ENCODE data around the gene MESP1.

Gene MESP1

DNA sequence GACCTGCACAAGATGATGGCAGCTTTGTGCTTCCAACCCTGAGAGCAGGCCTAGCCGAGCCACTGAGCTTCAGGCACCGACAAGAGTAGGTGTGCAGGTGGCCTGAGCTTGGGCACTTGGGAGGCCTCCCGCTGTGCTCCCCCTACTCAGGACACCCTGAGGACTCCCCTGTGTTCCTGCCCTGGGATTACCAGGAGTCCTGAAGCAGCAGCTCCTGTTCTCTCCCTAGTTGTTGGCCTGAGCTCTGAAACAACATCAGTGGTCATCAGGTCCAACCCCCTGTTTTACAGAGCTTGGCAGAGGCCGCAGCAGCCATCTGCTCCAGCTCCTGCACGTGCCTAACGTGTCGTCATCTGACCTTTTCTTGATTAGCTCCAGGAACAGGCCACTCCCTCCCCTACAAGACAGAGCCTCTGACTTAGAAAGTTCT, 17.0 kb upstream of the MESP1 start:
- H3K27ac ChIP-seq (ENCODE audit: low read depth, low read length), result no peak overlapping the region
- H3K4me3 ChIP-seq (ENCODE audit: low read depth, low read length), result no peak overlapping the region
- no peaks in the 10 kb centered on the region for H3K27me3 ChIP-seq (ENCODE audit: insufficient read depth, low read length)
- H3K4me1 ChIP-seq (ENCODE audit: control insufficient read depth, insufficient read depth, low read length, unreplicated experiment), result peaks cover 24% of the 10 kb centered on the region
- peaks cover 5% of the 10 kb centered on the region; the same call in 1 of the 2 replicates for H3K36me3 ChIP-seq (ENCODE audit: insufficient read depth, low read length)
- no peaks in the 10 kb centered on the region for H3K79me2 ChIP-seq (ENCODE audit: control insufficient read depth, insufficient read depth, low read length, unreplicated experiment)
- H2AFZ ChIP-seq (ENCODE audit: low read length, unreplicated experiment), result no peak overlapping the region

DNA sequence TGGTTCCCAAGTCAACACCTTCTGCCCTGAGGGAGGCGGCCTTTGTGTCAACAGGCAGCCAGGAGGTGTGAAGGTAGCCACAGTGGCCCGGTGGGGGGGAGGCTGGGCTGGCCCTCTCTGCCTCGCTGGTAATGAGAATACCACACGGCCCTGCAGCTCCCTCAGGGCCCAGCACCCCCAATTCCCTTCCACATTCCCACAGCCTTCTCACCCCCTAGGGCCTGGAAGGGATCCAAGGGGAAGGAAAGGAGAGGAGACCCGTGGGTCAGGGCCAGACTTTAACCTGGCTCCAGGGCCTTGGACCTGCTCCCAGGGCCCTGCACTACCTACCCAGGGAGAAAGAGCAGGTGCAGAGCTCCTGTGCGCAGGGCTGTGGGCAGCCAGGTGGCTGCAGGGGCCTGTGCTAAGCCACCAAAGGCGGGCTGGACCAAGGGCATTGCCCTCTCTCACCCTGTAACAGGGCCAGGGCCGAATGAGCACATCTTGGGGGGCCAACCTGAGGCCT, 16.4 kb upstream of the MESP1 start:
- no peak overlapping the region for H2AFZ ChIP-seq (ENCODE audit: low read length, unreplicated experiment)

DNA sequence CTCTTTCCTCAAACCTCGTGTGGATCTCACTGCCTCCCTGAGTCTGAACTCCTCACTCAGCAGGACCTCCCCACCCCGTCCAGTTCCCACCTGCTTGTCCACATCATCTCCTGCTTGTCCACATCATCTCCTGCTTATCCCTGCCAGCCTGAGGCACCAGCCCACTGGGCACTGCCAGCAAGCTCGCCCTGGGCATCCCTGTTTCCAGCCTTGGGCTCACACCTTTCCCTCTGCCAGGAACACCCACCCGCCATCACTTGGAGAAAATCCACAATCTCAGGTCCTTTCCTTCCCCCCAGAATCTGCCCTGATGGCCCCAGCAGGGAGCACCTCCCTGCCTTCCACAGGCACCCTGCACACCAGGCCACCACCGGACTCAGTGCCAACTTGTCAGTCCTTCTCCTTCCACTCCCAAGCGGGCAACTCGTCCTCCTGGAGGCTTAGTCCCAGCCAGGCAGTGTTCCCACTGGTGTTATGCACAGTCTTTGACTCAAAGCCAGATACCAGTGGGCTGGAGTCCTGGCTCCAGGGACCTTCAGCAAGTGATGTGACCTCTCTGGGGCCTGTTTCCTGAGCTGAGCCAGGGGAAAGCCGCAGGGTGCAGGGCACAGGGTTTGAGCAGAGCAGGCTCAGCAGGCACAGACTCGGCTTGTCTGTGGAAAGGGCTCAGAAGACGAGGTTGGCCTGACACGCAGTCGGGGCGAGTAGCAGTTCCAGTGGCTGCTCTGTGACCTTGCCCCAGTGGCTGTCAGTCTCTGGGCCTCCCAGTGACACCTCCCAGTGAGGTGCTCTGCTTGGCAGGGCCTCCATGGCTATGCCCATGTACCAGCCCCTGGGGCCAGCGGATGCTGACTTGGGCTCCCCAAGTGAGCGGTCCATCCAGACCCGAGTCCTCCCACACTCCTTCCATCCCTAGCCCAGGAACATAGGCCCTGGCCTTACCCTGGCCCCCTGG, 15.6 kb upstream of the MESP1 start:
- Histone ChIP-seq H3K4me3 (ENCODE audit: low read depth, low read length) (no peak overlapping the region), H3K27me3 (ENCODE audit: insufficient read depth, low read length) (no peaks in the 10 kb centered on the region), H3K79me2 (ENCODE audit: control insufficient read depth, insufficient read depth, low read length, unreplicated experiment) (no peaks in the 10 kb centered on the region), H3K4me1 (ENCODE audit: control insufficient read depth, insufficient read depth, low read length, unreplicated experiment) (peaks cover 14% of the 10 kb centered on the region), H3K36me3 (ENCODE audit: insufficient read depth, low read length) (peaks cover 5% of the 10 kb centered on the region; the same call in 1 of the 2 replicates), H3K27ac (ENCODE audit: low read depth, low read length) (no peak overlapping the region), H2AFZ (ENCODE audit: low read length, unreplicated experiment) (no peak overlapping the region)

More for the DNA sequence above, 16.4 kb upstream of the MESP1 start:
- peaks cover 18% of the 10 kb centered on the region for H3K4me1 ChIP-seq (ENCODE audit: control insufficient read depth, insufficient read depth, low read length, unreplicated experiment)
- H3K27me3 ChIP-seq (ENCODE audit: insufficient read depth, low read length), result no peaks in the 10 kb centered on the region
- peaks cover 5% of the 10 kb centered on the region; the same call in 1 of the 2 replicates for H3K36me3 ChIP-seq (ENCODE audit: insufficient read depth, low read length)
- H3K4me3 ChIP-seq (ENCODE audit: low read depth, low read length), result no peak overlapping the region
- H3K27ac ChIP-seq (ENCODE audit: low read depth, low read length), result no peak overlapping the region
- no peaks in the 10 kb centered on the region for H3K79me2 ChIP-seq (ENCODE audit: control insufficient read depth, insufficient read depth, low read length, unreplicated experiment)

DNA sequence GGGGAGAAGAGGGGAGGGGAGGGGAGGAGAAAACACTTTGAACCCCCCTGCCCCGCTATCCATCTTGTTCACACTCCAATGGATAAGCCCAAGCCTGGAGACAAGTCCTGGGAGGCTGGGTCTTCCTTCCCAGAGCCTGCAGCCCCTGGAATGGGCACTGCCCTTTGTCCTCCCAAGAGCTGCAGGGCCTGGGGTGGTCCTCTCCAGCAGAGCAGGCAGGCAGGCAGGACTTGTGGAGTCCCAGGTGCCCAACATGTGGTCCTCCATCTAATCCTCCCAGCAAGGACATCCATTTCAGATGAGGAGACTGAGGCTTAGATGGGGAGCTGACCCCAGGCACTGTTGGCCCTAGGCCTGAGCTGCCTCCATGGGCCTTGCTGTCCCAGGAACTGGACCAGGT, 14.6 kb upstream of the MESP1 start:
- Histone ChIP-seq H2AFZ (ENCODE audit: low read length, unreplicated experiment) (no peak overlapping the region), H3K27me3 (ENCODE audit: insufficient read depth, low read length) (no peaks in the 10 kb centered on the region), H3K36me3 (ENCODE audit: insufficient read depth, low read length) (peaks cover 5% of the 10 kb centered on the region; the same call in 1 of the 2 replicates), H3K79me2 (ENCODE audit: control insufficient read depth, insufficient read depth, low read length, unreplicated experiment) (no peaks in the 10 kb centered on the region), H3K4me3 (ENCODE audit: low read depth, low read length) (no peak overlapping the region), H3K4me1 (ENCODE audit: control insufficient read depth, insufficient read depth, low read length, unreplicated experiment) (peaks cover 11% of the 10 kb centered on the region), H3K27ac (ENCODE audit: low read depth, low read length) (no peak overlapping the region)

DNA sequence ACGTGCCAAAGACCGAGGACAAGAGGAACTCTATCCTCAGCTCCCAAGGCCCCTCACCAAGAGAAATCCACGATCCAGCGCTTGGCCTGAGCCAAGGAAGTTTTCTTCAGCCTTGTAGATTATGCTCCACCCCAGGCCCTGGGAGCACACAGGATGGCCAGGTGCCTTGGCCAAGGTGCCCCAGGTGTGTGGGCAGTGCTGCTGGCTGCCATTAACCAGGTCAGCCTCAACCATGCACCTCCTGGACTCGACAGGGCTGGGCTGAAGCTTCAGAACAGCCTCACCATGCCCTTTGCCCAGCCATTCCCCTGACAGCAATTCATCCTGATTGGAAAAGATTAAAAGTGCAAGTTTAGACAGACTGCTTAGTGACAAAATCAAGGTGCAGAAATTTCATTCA, 10.9 kb upstream of the MESP1 start:
- Histone ChIP-seq H3K27ac (ENCODE audit: low read depth, low read length) (no peak overlapping the region), H3K4me3 (ENCODE audit: low read depth, low read length) (no peak overlapping the region), H3K36me3 (ENCODE audit: insufficient read depth, low read length) (peaks cover 5% of the 10 kb centered on the region; the same call in 1 of the 2 replicates), H3K27me3 (ENCODE audit: insufficient read depth, low read length) (no peaks in the 10 kb centered on the region), H2AFZ (ENCODE audit: low read length, unreplicated experiment) (no peak overlapping the region), H3K4me1 (ENCODE audit: control insufficient read depth, insufficient read depth, low read length, unreplicated experiment) (no peaks in the 10 kb centered on the region), H3K79me2 (ENCODE audit: control insufficient read depth, insufficient read depth, low read length, unreplicated experiment) (no peaks in the 10 kb centered on the region)

DNA sequence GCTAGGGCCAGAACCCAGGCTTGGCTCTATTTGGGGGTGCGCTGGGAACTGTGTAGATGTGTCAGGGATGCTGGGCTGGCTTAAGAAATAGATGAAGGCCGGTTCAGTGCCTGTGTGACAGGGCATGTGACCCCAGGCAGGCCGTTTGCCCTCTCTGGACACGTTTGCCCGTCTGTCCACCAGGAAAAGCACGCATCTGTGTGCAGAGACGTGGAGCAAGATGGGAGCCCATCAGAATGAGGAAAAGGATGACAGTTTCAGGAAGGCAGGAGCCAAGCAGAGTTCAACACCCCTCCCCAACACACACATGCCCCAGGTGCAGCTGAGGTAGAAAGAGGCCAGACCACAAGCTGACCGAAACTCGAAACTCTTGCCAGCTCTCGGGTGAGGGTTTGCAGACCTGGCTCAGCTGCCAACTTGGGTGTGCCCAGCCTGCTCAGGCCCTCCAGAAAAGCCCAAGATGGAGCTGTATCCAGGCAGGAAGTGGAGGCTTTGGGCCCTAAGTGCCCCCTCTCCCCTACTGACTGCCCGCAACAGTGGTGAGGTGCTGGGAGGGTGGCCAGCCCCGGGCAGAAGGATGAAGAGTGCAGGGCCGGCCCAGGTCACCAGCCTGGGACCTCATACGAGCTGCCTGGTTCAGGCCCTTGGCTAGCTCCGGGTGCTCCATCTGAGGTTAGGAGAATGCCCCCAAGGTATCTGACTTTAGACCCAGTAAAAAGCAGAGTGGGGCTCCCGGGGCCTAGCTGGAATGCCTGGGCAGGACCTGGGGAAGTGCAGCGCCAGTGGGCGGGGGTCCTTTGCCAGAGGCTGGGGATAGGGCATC, 10.2 kb upstream of the MESP1 start:
- no peaks in the 10 kb centered on the region for H3K79me2 ChIP-seq (ENCODE audit: control insufficient read depth, insufficient read depth, low read length, unreplicated experiment)
- H2AFZ ChIP-seq (ENCODE audit: low read length, unreplicated experiment), result no peak overlapping the region
- H3K27me3 ChIP-seq (ENCODE audit: insufficient read depth, low read length), result no peaks in the 10 kb centered on the region
- no peak overlapping the region for H3K4me3 ChIP-seq (ENCODE audit: low read depth, low read length)
- no peaks in the 10 kb centered on the region for H3K4me1 ChIP-seq (ENCODE audit: control insufficient read depth, insufficient read depth, low read length, unreplicated experiment)
- no peak overlapping the region for H3K27ac ChIP-seq (ENCODE audit: low read depth, low read length)
- H3K36me3 ChIP-seq (ENCODE audit: insufficient read depth, low read length), result peaks cover 5% of the 10 kb centered on the region; the same call in 1 of the 2 replicates

DNA sequence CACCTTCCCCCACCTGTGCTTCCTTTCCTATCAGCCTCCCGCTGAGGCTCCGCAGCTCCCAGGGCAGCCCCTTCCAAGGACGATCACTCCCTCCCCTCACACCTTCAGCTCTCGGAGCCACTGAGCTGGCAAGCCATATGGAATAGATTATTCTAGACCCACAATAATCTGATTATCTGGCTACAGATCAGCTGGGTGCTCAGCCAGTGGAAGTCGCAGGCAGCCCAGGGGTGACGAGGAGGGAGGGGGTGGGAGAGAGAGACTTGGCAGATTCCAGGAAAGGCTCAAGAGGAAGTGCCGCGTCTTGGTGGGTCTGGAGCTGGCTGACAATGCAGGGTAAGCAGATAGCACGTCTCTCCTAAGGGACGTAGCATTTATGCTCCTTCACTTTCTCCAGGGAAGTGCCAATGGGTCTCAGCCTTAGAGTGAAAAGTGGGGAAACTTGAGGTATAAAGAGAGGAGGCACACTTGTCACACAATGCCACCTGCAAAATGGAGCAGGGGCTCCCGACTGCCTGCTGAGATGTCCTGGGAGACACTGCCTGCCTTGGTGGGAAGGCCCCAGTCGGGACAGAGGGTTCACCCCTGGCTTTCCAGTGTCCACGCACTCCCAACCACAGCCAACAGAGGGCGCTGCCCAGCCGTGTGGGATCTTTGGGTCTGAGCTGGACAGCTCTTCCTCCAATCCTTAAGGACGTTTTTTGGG, 9.4 kb upstream of the MESP1 start:
- Histone ChIP-seq H3K4me1 (ENCODE audit: control insufficient read depth, insufficient read depth, low read length, unreplicated experiment) (no peaks in the 10 kb centered on the region), H3K79me2 (ENCODE audit: control insufficient read depth, insufficient read depth, low read length, unreplicated experiment) (no peaks in the 10 kb centered on the region), H3K36me3 (ENCODE audit: insufficient read depth, low read length) (peaks cover 5% of the 10 kb centered on the region; the same call in 1 of the 2 replicates), H2AFZ (ENCODE audit: low read length, unreplicated experiment) (no peak overlapping the region), H3K27me3 (ENCODE audit: insufficient read depth, low read length) (no peaks in the 10 kb centered on the region), H3K4me3 (ENCODE audit: low read depth, low read length) (no peak overlapping the region), H3K27ac (ENCODE audit: low read depth, low read length) (no peak overlapping the region)

DNA sequence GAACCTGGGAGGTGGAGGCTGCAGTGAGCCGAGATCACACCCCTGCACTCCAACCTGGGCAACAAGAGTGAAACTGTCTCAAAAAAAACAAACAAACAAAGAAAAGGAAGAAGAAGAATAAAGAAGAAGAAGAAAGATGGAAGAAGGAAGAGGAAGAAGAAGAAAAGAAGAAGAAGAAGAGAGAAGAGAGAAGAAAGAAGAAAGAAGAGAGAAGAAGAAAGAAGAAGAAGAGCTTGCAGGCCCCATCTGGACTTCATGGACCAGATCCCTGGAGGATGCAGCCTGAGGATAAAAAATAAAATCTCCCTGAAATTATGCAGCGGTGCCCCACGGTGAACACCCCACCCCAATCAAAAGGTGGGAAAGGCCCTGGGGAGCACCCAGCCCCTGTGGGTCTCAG, 8.8 kb upstream of the MESP1 start:
- H3K79me2 ChIP-seq (ENCODE audit: control insufficient read depth, insufficient read depth, low read length, unreplicated experiment), result no peaks in the 10 kb centered on the region
- no peak overlapping the region for H2AFZ ChIP-seq (ENCODE audit: low read length, unreplicated experiment)

DNA sequence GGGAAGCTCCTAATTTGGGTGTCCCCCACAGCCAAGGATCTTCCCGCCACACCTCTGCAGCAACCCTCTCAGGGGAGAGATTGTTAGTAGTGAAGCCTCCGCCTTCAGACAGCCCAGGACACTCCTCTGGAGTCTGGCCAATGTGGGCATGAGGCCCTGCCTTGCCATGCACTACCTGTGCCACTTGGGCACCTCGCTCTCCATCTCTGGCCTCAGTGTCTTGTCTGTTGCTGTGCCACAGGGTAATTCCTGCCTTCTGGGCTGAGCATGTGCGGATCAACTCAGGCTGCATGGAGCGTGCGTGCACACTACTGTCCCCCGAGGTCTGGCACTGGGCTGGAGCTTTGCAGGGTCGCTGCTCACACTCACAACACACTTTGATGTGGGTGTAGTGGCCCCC, 7.9 kb upstream of the MESP1 start:
- Histone ChIP-seq H3K4me3 (ENCODE audit: low read depth, low read length) (no peak overlapping the region), H3K79me2 (ENCODE audit: control insufficient read depth, insufficient read depth, low read length, unreplicated experiment) (no peaks in the 10 kb centered on the region), H3K4me1 (ENCODE audit: control insufficient read depth, insufficient read depth, low read length, unreplicated experiment) (no peaks in the 10 kb centered on the region), H3K27ac (ENCODE audit: low read depth, low read length) (no peak overlapping the region), H3K27me3 (ENCODE audit: insufficient read depth, low read length) (no peaks in the 10 kb centered on the region), H2AFZ (ENCODE audit: low read length, unreplicated experiment) (no peak overlapping the region), H3K36me3 (ENCODE audit: insufficient read depth, low read length) (peaks cover 5% of the 10 kb centered on the region; the same call in 1 of the 2 replicates)

More for the DNA sequence above, 8.8 kb upstream of the MESP1 start:
- no peaks in the 10 kb centered on the region for H3K27me3 ChIP-seq (ENCODE audit: insufficient read depth, low read length)
- no peak overlapping the region for H3K4me3 ChIP-seq (ENCODE audit: low read depth, low read length)
- peaks cover 5% of the 10 kb centered on the region; the same call in 1 of the 2 replicates for H3K36me3 ChIP-seq (ENCODE audit: insufficient read depth, low read length)
- no peaks in the 10 kb centered on the region for H3K4me1 ChIP-seq (ENCODE audit: control insufficient read depth, insufficient read depth, low read length, unreplicated experiment)
- H3K27ac ChIP-seq (ENCODE audit: low read depth, low read length), result no peak overlapping the region

DNA sequence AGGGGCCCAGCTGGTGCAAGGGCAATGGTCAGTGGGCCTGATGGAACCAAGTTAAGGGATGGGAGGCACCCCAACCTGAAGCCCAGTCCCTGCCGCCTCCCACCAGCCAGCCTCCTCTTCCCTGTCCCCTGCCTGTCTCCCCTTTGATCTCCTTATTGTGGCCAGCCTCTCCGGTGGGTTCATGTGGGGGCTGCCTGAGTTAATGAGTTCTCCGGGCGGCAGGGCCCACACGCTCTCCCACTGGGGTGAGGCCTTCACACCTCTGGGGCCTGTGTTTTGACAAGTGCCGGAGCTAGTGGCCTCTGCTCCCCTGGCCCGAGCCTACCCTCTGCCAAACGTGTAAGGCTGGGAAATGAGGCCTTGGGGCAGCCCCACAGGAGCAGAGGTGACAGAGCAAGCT, 7.2 kb upstream of the MESP1 start:
- H2AFZ ChIP-seq (ENCODE audit: low read length, unreplicated experiment), result no peak overlapping the region
- no peaks in the 10 kb centered on the region for H3K79me2 ChIP-seq (ENCODE audit: control insufficient read depth, insufficient read depth, low read length, unreplicated experiment)
- no peak overlapping the region for H3K4me3 ChIP-seq (ENCODE audit: low read depth, low read length)
- no peaks in the 10 kb centered on the region for H3K36me3 ChIP-seq (ENCODE audit: insufficient read depth, low read length)
- H3K27ac ChIP-seq (ENCODE audit: low read depth, low read length), result no peak overlapping the region
- H3K27me3 ChIP-seq (ENCODE audit: insufficient read depth, low read length), result no peaks in the 10 kb centered on the region
- no peaks in the 10 kb centered on the region for H3K4me1 ChIP-seq (ENCODE audit: control insufficient read depth, insufficient read depth, low read length, unreplicated experiment)
